OCI-LY1 (cell line): ENCODE measurements around the gene ZNF808.
A peak's percentile ranks its signal among the peaks of the same experiment; 100 is the strongest.

Experiments
- H2AFZ ChIP-seq: fragments of 200-600 bp; sonication (generic), shearing (Covaris generic); 2 replicates; pipeline ENCODE4 v1.6.0; 2014; ENCODE audit warnings: antibody characterized with exemption, mild to moderate bottlenecking, low read length
- H3F3A ChIP-seq: fragments of 200-600 bp; sonication (generic), shearing (Covaris generic); 2 replicates; pipeline ENCODE4 v1.6.0; 2014; ENCODE audit warnings: mild to moderate bottlenecking, antibody characterized with exemption, low read length, moderate library complexity; ENCODE audit not compliant: insufficient read depth
- H3K27ac ChIP-seq: fragments of 200-600 bp; sonication (generic); 2 replicates; pipeline ENCODE4 v1.5.1; 2014; ENCODE audit warnings: low read length, mixed run types, mild to moderate bottlenecking, low read depth; ENCODE audit not compliant: poor library complexity, severe bottlenecking
- H3K27me3 ChIP-seq: fragments of 200-600 bp; sonication (generic); 2 replicates; pipeline ENCODE4 v1.6.0; 2014; ENCODE audit warnings: antibody characterized with exemption, mild to moderate bottlenecking, low read length, moderate library complexity; ENCODE audit not compliant: insufficient read depth
- H3K36me3 ChIP-seq: fragments of 200-600 bp; sonication (generic); 2 replicates; pipeline ENCODE4 v1.6.1; 2014; ENCODE audit warnings: mild to moderate bottlenecking, antibody characterized with exemption, low read length, moderate library complexity, mixed read lengths; ENCODE audit not compliant: insufficient read depth
- H3K4me1 ChIP-seq: fragments of 200-600 bp; sonication (generic); 2 replicates; pipeline ENCODE4 v1.5.1; 2014; ENCODE audit warnings: mild to moderate bottlenecking, low read length, moderate library complexity; ENCODE audit not compliant: insufficient read depth, severe bottlenecking
- H3K4me2 ChIP-seq: fragments of 200-600 bp; sonication (generic), shearing (Covaris generic); 2 replicates; pipeline ENCODE4 v1.6.1; 2014; ENCODE audit warnings: low read length
- H3K4me3 ChIP-seq: fragments of 200-600 bp; sonication (generic); 2 replicates; pipeline ENCODE4 v1.5.1; 2014; ENCODE audit warnings: low read length, low read depth, mild to moderate bottlenecking, mixed read lengths; ENCODE audit not compliant: poor library complexity, severe bottlenecking
- H3K79me2 ChIP-seq: fragments of 200-600 bp; shearing (Covaris generic); 2 replicates; pipeline ENCODE4 v1.6.1; 2016; ENCODE audit warnings: mixed run types, low read length, mixed read lengths; ENCODE audit not compliant: insufficient read depth
- H3K9ac ChIP-seq: fragments of 200-600 bp; sonication (generic), shearing (Covaris generic); 2 replicates; pipeline ENCODE4 v1.6.1; 2014; ENCODE audit warnings: mild to moderate bottlenecking, low read length, mixed read lengths
- H3K9me2 ChIP-seq: fragments of 200-600 bp; sonication (generic), shearing (Covaris generic); 2 replicates; pipeline ENCODE4 v1.6.1; 2014; ENCODE audit warnings: low read depth, mild to moderate bottlenecking, low read length, mixed read lengths
- H3K9me3 ChIP-seq: fragments of 200-600 bp; shearing (Covaris generic); 2 replicates; pipeline ENCODE4 v1.6.1; 2014; ENCODE audit warnings: low read length, mixed read lengths
- H4K20me1 ChIP-seq: fragments of 200-600 bp; sonication (generic), shearing (Covaris generic); 2 replicates; pipeline ENCODE4 v1.6.0; 2016; ENCODE audit warnings: mild to moderate bottlenecking, low read length; ENCODE audit not compliant: insufficient read depth
- CTCF ChIP-seq: fragments of 200-600 bp; sonication (generic), shearing (Covaris generic); IDR thresholded peaks from 2 replicates; pipeline ENCODE4 v1.5.1; 2017; ENCODE audit warnings: mild to moderate bottlenecking, antibody characterized with exemption, low read length, moderate library complexity, mixed read lengths
- EZH2 ChIP-seq: fragments of 200-600 bp; sonication (generic), shearing (Covaris generic); IDR thresholded peaks from 2 replicates; pipeline ENCODE4 v1.8.0; 2017; ENCODE audit warnings: borderline replicate concordance, mixed run types, mild to moderate bottlenecking, antibody characterized with exemption, low read length, moderate library complexity, mixed read lengths

ZNF808 gene

GRCh38 chr19:52522551-52522950 is 4.9 kb upstream of the ZNF808 start:
- Histone ChIP-seq H4K20me1 (no peaks in the 10 kb centered on the region), H2AFZ (no peak overlapping the region), H3K27ac (no peak overlapping the region), H3F3A (no peaks in the 10 kb centered on the region), H3K4me2 (no peak overlapping the region), H3K9ac (no peak overlapping the region), H3K4me1 (peaks cover 4% of the 10 kb centered on the region), H3K4me3 (no peak overlapping the region), H3K27me3 (no peaks in the 10 kb centered on the region), H3K9me2 (no peaks in the 10 kb centered on the region), H3K79me2 (no peaks in the 10 kb centered on the region), H3K36me3 (no peaks in the 10 kb centered on the region), H3K9me3 (peaks cover 4% of the 10 kb centered on the region; the same call in 1 of the 2 replicates)
- TF ChIP-seq EZH2 (no peak), CTCF (no peak)

- no peak overlapping the region for H3K4me2 ChIP-seq
Measured at GRCh38 chr19:52524086-52524485, 3.4 kb upstream of the ZNF808 start.

GRCh38 chr19:52527956-52528351 is 486 bp downstream of the ZNF808 start:
- Histone ChIP-seq H3K4me1 (peaks cover 14% of the 10 kb centered on the region), H3K27ac (peak overlapping the region; percentile 40), H3K4me3 (peak overlapping the region; percentile 90), H3K79me2 (0 out of 2 replicates have a peak, but pooled peaks cover 3% of the 10 kb centered on the region), H3K9ac (peak overlapping the region; percentile 80), H3K9me2 (no peaks in the 10 kb centered on the region), H4K20me1 (no peaks in the 10 kb centered on the region), H3K27me3 (no peaks in the 10 kb centered on the region), H3F3A (no peaks in the 10 kb centered on the region), H2AFZ (no peak overlapping the region), H3K4me2 (peak overlapping the region; percentile 78), H3K36me3 (peaks cover 23% of the 10 kb centered on the region), H3K9me3 (peaks cover 4% of the 10 kb centered on the region; the same call in 1 of the 2 replicates)
- TF ChIP-seq EZH2 = no peak
- TF ChIP-seq CTCF = no peak

More at GRCh38 chr19:52524086-52524485, 3.4 kb upstream of the ZNF808 start:
- H3K27me3 ChIP-seq = no peaks in the 10 kb centered on the region
- no peaks in the 10 kb centered on the region for H3F3A ChIP-seq
- H3K9ac ChIP-seq = no peak overlapping the region
- no peak overlapping the region for H3K4me3 ChIP-seq
- H3K9me2 ChIP-seq = no peaks in the 10 kb centered on the region
- peaks cover 6% of the 10 kb centered on the region; the same call in 1 of the 2 replicates for H3K9me3 ChIP-seq
- no peak for TF ChIP-seq CTCF
- TF ChIP-seq EZH2 = no peak
- 0 out of 2 replicates have a peak, but pooled peaks cover 3% of the 10 kb centered on the region for H3K79me2 ChIP-seq
- H3K4me1 ChIP-seq = peaks cover 14% of the 10 kb centered on the region
- H3K36me3 ChIP-seq = no peaks in the 10 kb centered on the region; the same call in 1 of the 2 replicates
- H4K20me1 ChIP-seq = no peaks in the 10 kb centered on the region
- H2AFZ ChIP-seq = no peak overlapping the region
- H3K27ac ChIP-seq = no peak overlapping the region
